Parathyroid adenoma (tissue), 2 donors: ENCODE results near the gene CYP4F12.

Experiments
- H2AFZ ChIP-seq: fragments of 300-600 bp; sonication (generic); one replicate; pipeline ENCODE4 v1.7.0; 2017; ENCODE audit warnings: antibody characterized with exemption, mild to moderate bottlenecking
- H3K27ac ChIP-seq: fragments of 300-600 bp; sonication (generic); one replicate; pipeline ENCODE4 v1.7.0; 2017
- H3K27me3 ChIP-seq: fragments of 300-600 bp; sonication (generic); one replicate; pipeline ENCODE4 v1.7.0; 2017; ENCODE audit warnings: low read length; ENCODE audit not compliant: control insufficient read depth, insufficient read depth
- H3K36me3 ChIP-seq: fragments of 300-600 bp; sonication (generic); one replicate; pipeline ENCODE4 v1.7.0; 2017; ENCODE audit warnings: low read length; ENCODE audit not compliant: control insufficient read depth, insufficient read depth
- H3K4me1 ChIP-seq: fragments of 300-600 bp; sonication (generic); one replicate; pipeline ENCODE4 v1.7.0; 2017; ENCODE audit warnings: control low read depth
- H3K4me2 ChIP-seq: fragments of 300-600 bp; sonication (generic); one replicate; pipeline ENCODE4 v1.7.0; 2017; ENCODE audit warnings: low read length
- H3K4me3 ChIP-seq: fragments of 300-600 bp; sonication (generic); one replicate; pipeline ENCODE4 v1.7.0; 2017; ENCODE audit warnings: low read depth, low read length
- H3K79me2 ChIP-seq: fragments of 300-600 bp; sonication (generic); one replicate; pipeline ENCODE4 v1.7.0; 2017; ENCODE audit warnings: control low read depth
- H3K9ac ChIP-seq: fragments of 300-600 bp; sonication (generic); one replicate; pipeline ENCODE4 v1.7.0; 2017; ENCODE audit warnings: mild to moderate bottlenecking
- H3K9me3 ChIP-seq: fragments of 300-600 bp; sonication (generic); one replicate; pipeline ENCODE4 v1.7.0; 2017; ENCODE audit warnings: low read length; ENCODE audit not compliant: control insufficient read depth
- TF ChIP-seq, protein P1 (sequence below): fragments of 300-600 bp; sonication (generic); IDR thresholded peaks from one replicate; pipeline ENCODE4 v1.7.0; 2017; ENCODE audit warnings: antibody characterized with exemption, mild to moderate bottlenecking
- donor health status: primary hyperparathyroidism.

CYP4F12 gene

DNA sequence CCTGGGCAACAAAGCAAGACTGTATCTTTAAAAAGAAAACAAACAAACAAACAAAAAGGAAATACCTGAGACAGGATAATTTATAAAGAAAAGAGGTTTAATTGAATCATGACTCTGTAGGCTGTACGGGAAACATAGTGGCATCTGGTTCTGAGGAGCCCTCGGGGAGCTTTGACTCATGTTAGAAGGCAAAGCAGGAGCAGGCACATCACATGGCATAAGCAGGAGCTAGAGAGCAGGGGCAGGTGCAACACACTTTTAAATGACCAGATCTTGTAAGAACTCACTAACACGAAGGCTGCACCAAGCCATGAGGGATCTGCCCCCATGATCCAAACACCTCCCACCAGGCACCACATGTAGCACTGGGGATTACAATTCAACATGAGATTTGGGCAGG is 41.8 kb downstream of the CYP4F12 start:
- H3K4me2 ChIP-seq = no peak overlapping the region
- H3K9me3 ChIP-seq = no peaks in the 10 kb centered on the region
- H3K4me3 ChIP-seq = no peak overlapping the region
- H3K27ac ChIP-seq = no peak overlapping the region
- no peak overlapping the region for H3K9ac ChIP-seq
- TF ChIP-seq, protein P1, sequence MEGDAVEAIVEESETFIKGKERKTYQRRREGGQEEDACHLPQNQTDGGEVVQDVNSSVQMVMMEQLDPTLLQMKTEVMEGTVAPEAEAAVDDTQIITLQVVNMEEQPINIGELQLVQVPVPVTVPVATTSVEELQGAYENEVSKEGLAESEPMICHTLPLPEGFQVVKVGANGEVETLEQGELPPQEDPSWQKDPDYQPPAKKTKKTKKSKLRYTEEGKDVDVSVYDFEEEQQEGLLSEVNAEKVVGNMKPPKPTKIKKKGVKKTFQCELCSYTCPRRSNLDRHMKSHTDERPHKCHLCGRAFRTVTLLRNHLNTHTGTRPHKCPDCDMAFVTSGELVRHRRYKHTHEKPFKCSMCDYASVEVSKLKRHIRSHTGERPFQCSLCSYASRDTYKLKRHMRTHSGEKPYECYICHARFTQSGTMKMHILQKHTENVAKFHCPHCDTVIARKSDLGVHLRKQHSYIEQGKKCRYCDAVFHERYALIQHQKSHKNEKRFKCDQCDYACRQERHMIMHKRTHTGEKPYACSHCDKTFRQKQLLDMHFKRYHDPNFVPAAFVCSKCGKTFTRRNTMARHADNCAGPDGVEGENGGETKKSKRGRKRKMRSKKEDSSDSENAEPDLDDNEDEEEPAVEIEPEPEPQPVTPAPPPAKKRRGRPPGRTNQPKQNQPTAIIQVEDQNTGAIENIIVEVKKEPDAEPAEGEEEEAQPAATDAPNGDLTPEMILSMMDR = no peak
- H2AFZ ChIP-seq = no peak overlapping the region
- no peaks in the 10 kb centered on the region for H3K79me2 ChIP-seq
- no peaks in the 10 kb centered on the region for H3K36me3 ChIP-seq
- no peaks in the 10 kb centered on the region for H3K27me3 ChIP-seq
- H3K4me1 ChIP-seq = no peaks in the 10 kb centered on the region

DNA sequence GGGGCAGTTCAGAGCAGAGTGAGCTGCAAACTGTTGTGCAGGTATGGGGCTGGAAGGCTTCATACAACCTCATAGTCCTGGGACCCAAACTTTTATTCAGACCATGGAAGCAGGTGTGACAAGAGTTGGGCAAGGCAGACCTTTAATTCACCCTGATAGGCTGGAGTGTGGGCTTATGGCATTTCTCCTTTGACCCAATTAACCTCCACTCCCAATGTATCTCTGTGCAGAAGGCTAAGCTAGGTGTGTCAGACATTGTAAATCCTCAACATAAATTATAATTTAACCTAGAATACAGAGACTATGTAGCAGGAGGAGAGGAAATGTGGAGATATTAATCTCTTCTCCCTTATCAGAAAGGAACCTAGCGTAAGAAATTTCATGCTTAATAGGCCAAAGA is 42.8 kb downstream of the CYP4F12 start:
- Histone ChIP-seq H3K9me3 (no peaks in the 10 kb centered on the region), H3K27me3 (no peaks in the 10 kb centered on the region), H3K36me3 (no peaks in the 10 kb centered on the region), H3K4me3 (no peak overlapping the region), H3K79me2 (no peaks in the 10 kb centered on the region), H3K4me1 (no peaks in the 10 kb centered on the region), H2AFZ (no peak overlapping the region), H3K27ac (no peak overlapping the region), H3K9ac (no peak overlapping the region), H3K4me2 (no peak overlapping the region)
- TF ChIP-seq, protein P1 = no peak

GRCh38 chr19:15717809-15718208 is 44.9 kb downstream of the CYP4F12 start:
- Histone ChIP-seq H3K4me1 (no peaks in the 10 kb centered on the region), H2AFZ (no peak overlapping the region), H3K27ac (no peak overlapping the region), H3K36me3 (no peaks in the 10 kb centered on the region), H3K79me2 (no peaks in the 10 kb centered on the region), H3K27me3 (no peaks in the 10 kb centered on the region), H3K4me3 (no peak overlapping the region), H3K4me2 (no peak overlapping the region), H3K9ac (no peak overlapping the region), H3K9me3 (no peaks in the 10 kb centered on the region)
- TF ChIP-seq, protein P1 = no peak

DNA sequence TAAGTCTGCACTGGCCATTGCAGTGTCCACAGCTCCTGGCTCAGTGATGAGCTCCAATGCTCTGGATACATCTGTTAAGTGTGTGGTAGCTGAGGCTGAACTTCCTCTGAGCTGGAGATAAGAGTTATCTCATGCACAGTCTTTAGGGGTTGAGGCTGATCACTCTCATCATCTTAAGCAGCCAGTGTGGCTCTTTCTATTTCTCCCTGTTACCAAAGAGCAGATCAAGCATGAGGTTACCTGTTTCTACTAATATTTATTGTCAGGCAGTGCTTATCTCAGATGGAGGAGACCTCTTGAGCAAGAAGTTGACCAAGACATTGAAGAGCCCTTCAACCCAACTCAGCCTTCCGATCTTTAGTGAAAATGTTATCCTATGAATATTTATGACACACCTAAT is 48.4 kb downstream of the CYP4F12 start:
- TF ChIP-seq, protein P1 = no peak
- Histone ChIP-seq H3K4me1 (no peaks in the 10 kb centered on the region), H3K36me3 (no peaks in the 10 kb centered on the region), H3K9me3 (no peaks in the 10 kb centered on the region), H3K4me3 (no peak overlapping the region), H3K27me3 (no peaks in the 10 kb centered on the region), H3K79me2 (no peaks in the 10 kb centered on the region), H3K27ac (no peak overlapping the region), H2AFZ (no peak overlapping the region), H3K4me2 (no peak overlapping the region), H3K9ac (no peak overlapping the region)

GRCh38 chr19:15722956-15723355 is 50.1 kb downstream of the CYP4F12 start:
- Histone ChIP-seq H3K9ac (no peak overlapping the region), H3K4me1 (no peaks in the 10 kb centered on the region), H3K79me2 (no peaks in the 10 kb centered on the region), H3K27me3 (no peaks in the 10 kb centered on the region), H3K9me3 (no peaks in the 10 kb centered on the region), H3K27ac (no peak overlapping the region), H2AFZ (no peak overlapping the region), H3K4me3 (no peak overlapping the region), H3K36me3 (no peaks in the 10 kb centered on the region), H3K4me2 (no peak overlapping the region)
- TF ChIP-seq, protein P1 = no peak
